Chondrocyte (in vitro differentiated cells): ENCODE measurements around the gene GRB7. TPM values are rescaled to one million over a fixed set of nuclear protein-coding genes. Genes with fewer than 3 reads are reported as not detected.

Experiments used
- DNase-seq: peaks from one replicate; pipeline ENCODE4 v3.0.0; 2021; ENCODE audit warnings: mixed read lengths, low spot score
- H3K27ac Mint-ChIP-seq: one replicate; pipeline ENCODE4 v1.8.0; 2021; ENCODE audit warnings: mild to moderate bottlenecking, moderate library complexity, mixed read lengths; ENCODE audit not compliant: unreplicated experiment
- H3K27me3 Mint-ChIP-seq: 2 replicates; pipeline ENCODE4 v1.8.0; 2021; ENCODE audit warnings: low read depth, mixed read lengths
- H3K36me3 Mint-ChIP-seq: 2 replicates; pipeline ENCODE4 v1.8.0; 2021; ENCODE audit warnings: low read depth, mixed read lengths
- H3K4me1 Mint-ChIP-seq: 2 replicates; pipeline ENCODE4 v1.8.0; 2021; ENCODE audit warnings: low read depth, mild to moderate bottlenecking, mixed read lengths
- H3K4me3 Mint-ChIP-seq: one replicate; pipeline ENCODE4 v1.8.0; 2021; ENCODE audit warnings: mild to moderate bottlenecking, moderate library complexity, mixed read lengths; ENCODE audit not compliant: unreplicated experiment
- H3K9me3 Mint-ChIP-seq: 2 replicates; pipeline ENCODE4 v1.8.0; 2021; ENCODE audit warnings: low read depth, mixed read lengths
- CTCF ChIP-seq: fragments of 200-600 bp; sonication (generic); IDR thresholded peaks from 2 replicates; pipeline ENCODE4 v1.5.0; 2021; ENCODE audit warnings: antibody characterized with exemption, mild to moderate bottlenecking, moderate library complexity
- total RNA-seq: library from RNA; stranded (reverse); gene quantifications from 3 replicates; pipeline ENCODE4 v1.2.1, GENCODE V29; 2021

The GRB7 gene
- total RNA-seq, 1 donor from 2014 or later = not detected

- H3K4me3 Mint-ChIP-seq = peak overlapping the region; percentile 88
- H3K36me3 Mint-ChIP-seq = no peaks in the 10 kb centered on the region
- DNase-seq = no peak
- no peak for TF ChIP-seq CTCF
- H3K27ac Mint-ChIP-seq = no peak overlapping the region
- peaks cover 50% of the 10 kb centered on the region for H3K4me1 Mint-ChIP-seq
- no peaks in the 10 kb centered on the region for H3K9me3 Mint-ChIP-seq
- H3K27me3 Mint-ChIP-seq = no peaks in the 10 kb centered on the region
Observed at GRCh38 chr17:39701012-39701783, 36.5 kb upstream of the GRB7 start.

- H3K36me3 Mint-ChIP-seq = no peaks in the 10 kb centered on the region
- no peaks in the 10 kb centered on the region for H3K9me3 Mint-ChIP-seq
- H3K4me1 Mint-ChIP-seq = peaks cover 50% of the 10 kb centered on the region
- H3K4me3 Mint-ChIP-seq = peak overlapping the region; percentile 88
- TF ChIP-seq CTCF = no peak
- H3K27me3 Mint-ChIP-seq = no peaks in the 10 kb centered on the region
- no peak overlapping the region for H3K27ac Mint-ChIP-seq
- no peak for DNase-seq
Observed at GRCh38 chr17:39701784-39702422, 35.8 kb upstream of the GRB7 start.

- no peak for TF ChIP-seq CTCF
- H3K27ac Mint-ChIP-seq = no peak overlapping the region
- H3K9me3 Mint-ChIP-seq = no peaks in the 10 kb centered on the region
- no peak overlapping the region for H3K4me3 Mint-ChIP-seq
- peaks cover 50% of the 10 kb centered on the region for H3K4me1 Mint-ChIP-seq
- peaks cover 4% of the 10 kb centered on the region for H3K36me3 Mint-ChIP-seq
- H3K27me3 Mint-ChIP-seq = no peaks in the 10 kb centered on the region
- no peak for DNase-seq
Observed at GRCh38 chr17:39702901-39703893, 34.5 kb upstream of the GRB7 start.

- H3K9me3 Mint-ChIP-seq = no peaks in the 10 kb centered on the region
- TF ChIP-seq CTCF = no peak
- H3K4me1 Mint-ChIP-seq = peaks cover 49% of the 10 kb centered on the region
- no peak overlapping the region for H3K4me3 Mint-ChIP-seq
- H3K36me3 Mint-ChIP-seq = peaks cover 4% of the 10 kb centered on the region
- no peak for DNase-seq
- H3K27me3 Mint-ChIP-seq = no peaks in the 10 kb centered on the region
- no peak overlapping the region for H3K27ac Mint-ChIP-seq
Observed at GRCh38 chr17:39703913-39704312, 33.8 kb upstream of the GRB7 start.
